Liver (tissue), 3 donors: ENCODE results near the gene NUDT1.

ENCODE experiments used
- CTCF ChIP-seq: fragments of 150-350 bp; IDR thresholded peaks from 2 replicates; pipeline ENCODE4 v1.5.1; 2017; ENCODE audit warnings: improper control_type of control experiment, low read depth, low read length; ENCODE audit not compliant: missing input control
- EGR1 ChIP-seq, 2 donors: IDR thresholded peaks; 2 replicates each; pipeline ENCODE4 v1.6.1; 2016 to 2018; ENCODE audit warnings: antibody characterized with exemption in 2 of 2, low read depth in 2 of 2
- FOXA1 ChIP-seq: IDR thresholded peaks from 2 replicates; pipeline ENCODE4 v1.6.1; 2016; ENCODE audit warnings: antibody characterized with exemption
- GABPA ChIP-seq, 2 donors: IDR thresholded peaks in 1 of 2; conservative IDR thresholded peaks in 1 of 2; 2 replicates each; pipeline ENCODE4 v1.6.1; 2016; ENCODE audit warnings: antibody characterized with exemption in 2 of 2, mild to moderate bottlenecking in 1 of 2, moderate library complexity in 1 of 2
- JUND ChIP-seq, 2 donors: IDR thresholded peaks; 2 replicates each; pipeline ENCODE4 v1.6.1; 2016; ENCODE audit warnings: antibody characterized with exemption in 2 of 2
- NR2F2 ChIP-seq: IDR thresholded peaks from 2 replicates; pipeline ENCODE4 v1.6.1; 2016; ENCODE audit warnings: antibody characterized with exemption
- RAD21 ChIP-seq, 2 donors: IDR thresholded peaks; 2 replicates each; pipeline ENCODE4 v1.6.1; 2016; ENCODE audit warnings: antibody characterized with exemption in 2 of 2, mild to moderate bottlenecking in 2 of 2
- RXRA ChIP-seq, 2 donors: IDR thresholded peaks; 2 replicates each; pipeline ENCODE4 v1.6.1; 2017 to 2018; ENCODE audit warnings: antibody characterized with exemption in 2 of 2, mild to moderate bottlenecking in 1 of 2
- SP1 ChIP-seq: IDR thresholded peaks from 2 replicates; pipeline ENCODE4 v1.6.1; 2018; ENCODE audit warnings: antibody characterized with exemption, mild to moderate bottlenecking
- TAF1 ChIP-seq: conservative IDR thresholded peaks from 2 replicates; pipeline ENCODE4 v1.6.1; 2016; ENCODE audit warnings: antibody characterized with exemption, mild to moderate bottlenecking
- YY1 ChIP-seq: IDR thresholded peaks from 2 replicates; pipeline ENCODE4 v1.6.1; 2016; ENCODE audit warnings: antibody characterized with exemption, mild to moderate bottlenecking
- TF ChIP-seq, protein P1 (sequence below): IDR thresholded peaks from 2 replicates; pipeline ENCODE4 v1.6.1; 2016; ENCODE audit warnings: antibody characterized with exemption, mild to moderate bottlenecking
- TF ChIP-seq, protein P2 (sequence below): IDR thresholded peaks from 2 replicates; pipeline ENCODE4 v1.6.1; 2016; ENCODE audit warnings: antibody characterized with exemption
- TF ChIP-seq, protein P3 (sequence below): IDR thresholded peaks from 2 replicates; pipeline ENCODE4 v1.6.1; 2016; ENCODE audit warnings: antibody characterized with exemption
- donor health status: healthy.
- donor health status: healthy.

GRCh38 chr7:2258661-2259365, 16.8 kb downstream of the NUDT1 start:
- TF ChIP-seq, protein P1, sequence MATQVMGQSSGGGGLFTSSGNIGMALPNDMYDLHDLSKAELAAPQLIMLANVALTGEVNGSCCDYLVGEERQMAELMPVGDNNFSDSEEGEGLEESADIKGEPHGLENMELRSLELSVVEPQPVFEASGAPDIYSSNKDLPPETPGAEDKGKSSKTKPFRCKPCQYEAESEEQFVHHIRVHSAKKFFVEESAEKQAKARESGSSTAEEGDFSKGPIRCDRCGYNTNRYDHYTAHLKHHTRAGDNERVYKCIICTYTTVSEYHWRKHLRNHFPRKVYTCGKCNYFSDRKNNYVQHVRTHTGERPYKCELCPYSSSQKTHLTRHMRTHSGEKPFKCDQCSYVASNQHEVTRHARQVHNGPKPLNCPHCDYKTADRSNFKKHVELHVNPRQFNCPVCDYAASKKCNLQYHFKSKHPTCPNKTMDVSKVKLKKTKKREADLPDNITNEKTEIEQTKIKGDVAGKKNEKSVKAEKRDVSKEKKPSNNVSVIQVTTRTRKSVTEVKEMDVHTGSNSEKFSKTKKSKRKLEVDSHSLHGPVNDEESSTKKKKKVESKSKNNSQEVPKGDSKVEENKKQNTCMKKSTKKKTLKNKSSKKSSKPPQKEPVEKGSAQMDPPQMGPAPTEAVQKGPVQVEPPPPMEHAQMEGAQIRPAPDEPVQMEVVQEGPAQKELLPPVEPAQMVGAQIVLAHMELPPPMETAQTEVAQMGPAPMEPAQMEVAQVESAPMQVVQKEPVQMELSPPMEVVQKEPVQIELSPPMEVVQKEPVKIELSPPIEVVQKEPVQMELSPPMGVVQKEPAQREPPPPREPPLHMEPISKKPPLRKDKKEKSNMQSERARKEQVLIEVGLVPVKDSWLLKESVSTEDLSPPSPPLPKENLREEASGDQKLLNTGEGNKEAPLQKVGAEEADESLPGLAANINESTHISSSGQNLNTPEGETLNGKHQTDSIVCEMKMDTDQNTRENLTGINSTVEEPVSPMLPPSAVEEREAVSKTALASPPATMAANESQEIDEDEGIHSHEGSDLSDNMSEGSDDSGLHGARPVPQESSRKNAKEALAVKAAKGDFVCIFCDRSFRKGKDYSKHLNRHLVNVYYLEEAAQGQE: no peak
- TF ChIP-seq CTCF (no peak), EGR1 (IDR thresholded peaks at IDR 0.05; ENCODE audit: low read depth in 2 of 2) (no peak), GABPA (IDR thresholded peaks at IDR 0.05 in 1 of 2, conservative IDR thresholded peaks at IDR 0.05 in 1 of 2) (no peak), YY1 (no peak), RXRA (IDR thresholded peaks at IDR 0.05) (no peak), SP1 (no peak), FOXA1 (no peak), TAF1 (no peak), JUND (IDR thresholded peaks at IDR 0.05) (no peak), RAD21 (IDR thresholded peaks at IDR 0.05) (no peak), NR2F2 (no peak)
- TF ChIP-seq, protein P2, sequence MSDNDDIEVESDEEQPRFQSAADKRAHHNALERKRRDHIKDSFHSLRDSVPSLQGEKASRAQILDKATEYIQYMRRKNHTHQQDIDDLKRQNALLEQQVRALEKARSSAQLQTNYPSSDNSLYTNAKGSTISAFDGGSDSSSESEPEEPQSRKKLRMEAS: no peak
- TF ChIP-seq, protein P3, sequence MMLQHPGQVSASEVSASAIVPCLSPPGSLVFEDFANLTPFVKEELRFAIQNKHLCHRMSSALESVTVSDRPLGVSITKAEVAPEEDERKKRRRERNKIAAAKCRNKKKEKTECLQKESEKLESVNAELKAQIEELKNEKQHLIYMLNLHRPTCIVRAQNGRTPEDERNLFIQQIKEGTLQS: no peak
